Tibial nerve (tissue), 4 donors: ENCODE results near the gene STOM.
A peak's percentile ranks its signal among the peaks of the same experiment; 100 is the strongest.

Experiments used
- CTCF ChIP-seq, 5 experiments: fragments of 200-600 bp in 3 of 5; fragments of 450-650 bp in 2 of 5; sonication (generic) in 3 of 5; IDR thresholded peaks; one replicate each; pipeline ENCODE4 v1.5.1; 2016 to 2019; ENCODE audit warnings: antibody characterized with exemption in 5 of 5, mild to moderate bottlenecking in 3 of 5, moderate library complexity in 2 of 5
- EP300 ChIP-seq, 2 donors: sonication (generic); formaldehyde crosslinking; IDR thresholded peaks; one replicate each; pipeline ENCODE4 v1.6.1; 2017; ENCODE audit warnings: antibody characterized with exemption in 2 of 2, mild to moderate bottlenecking in 1 of 2
- POLR2A ChIP-seq, 2 donors: fragments of 450-650 bp; IDR thresholded peaks; one replicate each; pipeline ENCODE4 v1.6.1; 2017; ENCODE audit warnings: antibody characterized with exemption in 2 of 2, mild to moderate bottlenecking in 2 of 2, moderate library complexity in 2 of 2

- peak; percentile 41 to 83 (median 62) for TF ChIP-seq CTCF (IDR thresholded peaks at IDR 0.05)
- TF ChIP-seq POLR2A (IDR thresholded peaks at IDR 0.05), result no peak
- TF ChIP-seq EP300 (IDR thresholded peaks at IDR 0.05), result no peak
Measured at GRCh38 chr9:121399883-121400607, 30.0 kb upstream of the STOM start.
